Liver (tissue), 9 donors: ENCODE data around the gene KLHDC10. TPM values are rescaled to one million over a fixed set of nuclear protein-coding genes. Genes with fewer than 3 reads are reported as not detected.
"Not testable (repeated sequence)": the region's sequence is repeated elsewhere in the genome, so short reads cannot be mapped to it uniquely, and the experiment has no call there.

Source experiments
- DNase-seq: peaks from one replicate; pipeline ENCODE4 v3.0.0-alpha.2; 2017; ENCODE audit warnings: low spot score
- H3K27ac ChIP-seq, 2 donors: one replicate each; pipeline ENCODE4 v1.7.0; 2013; ENCODE audit warnings: inconsistent platforms in 2 of 2, low read length in 2 of 2, control low read depth in 1 of 2, low read depth in 1 of 2, mild to moderate bottlenecking in 1 of 2
- H3K27me3 ChIP-seq, 4 donors: one replicate each; pipeline versions ENCODE4 v1.6.1 to v1.7.0; 2013; ENCODE audit warnings: low read length in 3 of 4, inconsistent platforms in 1 of 4, mild to moderate bottlenecking in 1 of 4, moderate library complexity in 1 of 4; ENCODE audit not compliant: control insufficient read depth in 4 of 4, insufficient read depth in 4 of 4
- H3K36me3 ChIP-seq, 4 donors: one replicate each; pipeline versions ENCODE4 v1.6.1 to v1.7.0; 2013; ENCODE audit warnings: low read length in 3 of 4, mild to moderate bottlenecking in 3 of 4, low read depth in 1 of 4, moderate library complexity in 1 of 4; ENCODE audit not compliant: control insufficient read depth in 4 of 4, insufficient read depth in 3 of 4
- H3K4me1 ChIP-seq, 4 donors: one replicate each; pipeline versions ENCODE4 v1.6.1 to v1.7.0; 2013; ENCODE audit warnings: low read length in 3 of 4, mild to moderate bottlenecking in 3 of 4, moderate library complexity in 1 of 4; ENCODE audit not compliant: control insufficient read depth in 4 of 4, insufficient read depth in 4 of 4
- H3K4me3 ChIP-seq, 3 donors: one replicate each; pipeline versions ENCODE4 v1.6.1 to v1.7.0; 2013; ENCODE audit warnings: low read length in 3 of 3, control low read depth in 1 of 3, low read depth in 1 of 3, mild to moderate bottlenecking in 1 of 3
- H3K9ac ChIP-seq, 2 donors: one replicate each; pipeline ENCODE4 v1.7.0; 2013; ENCODE audit warnings: low read length in 2 of 2, mild to moderate bottlenecking in 2 of 2, moderate library complexity in 2 of 2, control low read depth in 1 of 2, low read depth in 1 of 2
- H3K9me3 ChIP-seq, 4 donors: one replicate each; pipeline versions ENCODE4 v1.6.1 to v1.7.0; 2013; ENCODE audit warnings: low read length in 3 of 4; ENCODE audit not compliant: control insufficient read depth in 4 of 4
- ATF3 ChIP-seq: IDR thresholded peaks from 2 replicates; pipeline ENCODE4 v1.6.1; 2016; ENCODE audit warnings: antibody characterized with exemption
- EGR1 ChIP-seq, 2 donors: IDR thresholded peaks; 2 replicates each; pipeline ENCODE4 v1.6.1; 2016 to 2018; ENCODE audit warnings: antibody characterized with exemption in 2 of 2, low read depth in 2 of 2
- FOXA1 ChIP-seq: IDR thresholded peaks from 2 replicates; pipeline ENCODE4 v1.6.1; 2016; ENCODE audit warnings: antibody characterized with exemption
- GABPA ChIP-seq, 2 donors: IDR thresholded peaks in 1 of 2; conservative IDR thresholded peaks in 1 of 2; 2 replicates each; pipeline ENCODE4 v1.6.1; 2016; ENCODE audit warnings: antibody characterized with exemption in 2 of 2, mild to moderate bottlenecking in 1 of 2, moderate library complexity in 1 of 2
- HNF4A ChIP-seq, 2 donors: conservative IDR thresholded peaks; 2 replicates each; pipeline ENCODE4 v1.6.1; 2016; ENCODE audit warnings: antibody characterized with exemption in 2 of 2, mild to moderate bottlenecking in 2 of 2
- HNF4G ChIP-seq: IDR thresholded peaks from 2 replicates; pipeline ENCODE4 v1.6.1; 2016; ENCODE audit warnings: antibody characterized with exemption
- JUND ChIP-seq, 2 donors: IDR thresholded peaks; 2 replicates each; pipeline ENCODE4 v1.6.1; 2016; ENCODE audit warnings: antibody characterized with exemption in 2 of 2
- MAX ChIP-seq: IDR thresholded peaks from 2 replicates; pipeline ENCODE4 v1.6.1; 2016; ENCODE audit warnings: antibody characterized with exemption
- NR2F2 ChIP-seq: IDR thresholded peaks from 2 replicates; pipeline ENCODE4 v1.6.1; 2016; ENCODE audit warnings: antibody characterized with exemption
- RAD21 ChIP-seq, 2 donors: IDR thresholded peaks; 2 replicates each; pipeline ENCODE4 v1.6.1; 2016; ENCODE audit warnings: antibody characterized with exemption in 2 of 2, mild to moderate bottlenecking in 2 of 2
- REST ChIP-seq: IDR thresholded peaks from 2 replicates; pipeline ENCODE4 v1.6.1; 2016; ENCODE audit warnings: antibody characterized with exemption, mild to moderate bottlenecking
- RXRA ChIP-seq, 2 donors: IDR thresholded peaks; 2 replicates each; pipeline ENCODE4 v1.6.1; 2017 to 2018; ENCODE audit warnings: antibody characterized with exemption in 2 of 2, mild to moderate bottlenecking in 1 of 2
- SP1 ChIP-seq: IDR thresholded peaks from 2 replicates; pipeline ENCODE4 v1.6.1; 2018; ENCODE audit warnings: antibody characterized with exemption, mild to moderate bottlenecking
- TAF1 ChIP-seq: conservative IDR thresholded peaks from 2 replicates; pipeline ENCODE4 v1.6.1; 2016; ENCODE audit warnings: antibody characterized with exemption, mild to moderate bottlenecking
- YY1 ChIP-seq: IDR thresholded peaks from 2 replicates; pipeline ENCODE4 v1.6.1; 2016; ENCODE audit warnings: antibody characterized with exemption, mild to moderate bottlenecking
- ZBTB33 ChIP-seq: IDR thresholded peaks from 2 replicates; pipeline ENCODE4 v1.6.1; 2016; ENCODE audit warnings: antibody characterized with exemption
- WGBS: extraction: QIAGEN DNeasy Blood & Tissue Kit; methylation state at CpG from one replicate; pipeline ENCODE4 v1.1.7; 2013; 5-methylcytosine and 5-hydroxymethylcytosine counted together
- polyA plus RNA-seq, 2 donors: library from polyadenylated mRNA; stranded (reverse) in 1 of 2; unstranded in 1 of 2; fragments of 200-250 nt in 1 of 2; fragments of >200 nt in 1 of 2; fragmentation: Nextera tagmentation in 1 of 2; extraction: Ambion mirVana in 1 of 2; gene quantifications; one replicate each; pipeline versions ENCODE4 v1.2.1 to v1.2.3, GENCODE V29; 2013 to 2015
- total RNA-seq, 2 donors: library from RNA; depleted of rRNA; stranded (reverse); fragments of >200 nt; gene quantifications; one replicate each; pipeline ENCODE4 v1.2.3, GENCODE V29; 2014
- donor health status: healthy.
- donor health status: healthy.
- donor health status: healthy.
- donor health status: healthy.
- donor health status: healthy.

KLHDC10 gene
- total and polyA plus RNA-seq, 4 donors: 10.8 to 31.2 (median 17.4) TPM

GRCh38 chr7:130064580-130064926 is 5.8 kb upstream of the KLHDC10 start:
- WGBS: 40% methylated on average over 6 of the region's 6 CpGs
- H3K4me3 ChIP-seq, H3K36me3 ChIP-seq, H3K9me3 ChIP-seq, DNase-seq, H3K9ac ChIP-seq, H3K27me3 ChIP-seq: not testable (repeated sequence)
- Histone ChIP-seq H3K4me1 (peaks cover 10 to 51% (median 41%) of the 10 kb centered on the region in 4 donors), H3K27ac (peak overlapping the region; percentile 65 to 72)
- TF ChIP-seq ATF3 (peak; percentile 1), JUND (IDR thresholded peaks at IDR 0.05) (peak in 1 of 2 donors; percentile 17)

GRCh38 chr7:130065500-130066152 is 4.7 kb upstream of the KLHDC10 start:
- H3K4me3 ChIP-seq: no peak overlapping the region
- no peaks in the 10 kb centered on the region for H3K9me3 ChIP-seq
- H3K36me3 ChIP-seq: no peaks in the 10 kb centered on the region
- no peaks in the 10 kb centered on the region for H3K27me3 ChIP-seq
- 44% methylated on average over 6 of the region's 6 CpGs for WGBS
- peak overlapping the region in 1 of 2 donors; percentile 31 for H3K27ac ChIP-seq
- no peak overlapping the region for H3K9ac ChIP-seq
- peaks cover 10 to 56% (median 45%) of the 10 kb centered on the region in 4 donors for H3K4me1 ChIP-seq
- TF ChIP-seq MAX (no peak), YY1 (peak; percentile 37), HNF4A (conservative IDR thresholded peaks at IDR 0.05) (peak; percentile 80 to 82), TAF1 (no peak), HNF4G (peak; percentile 24), JUND (IDR thresholded peaks at IDR 0.05) (peak in 1 of 2 donors; percentile 65), NR2F2 (peak; percentile 62), ATF3 (peak; percentile 89), RXRA (IDR thresholded peaks at IDR 0.05) (peak; percentile 68 to 73), SP1 (peak; percentile 44)
- DNase-seq: no peak

GRCh38 chr7:130069179-130069977 is 956 bp upstream of the KLHDC10 start:
- H3K9me3 ChIP-seq: no peaks in the 10 kb centered on the region
- DNase-seq: no peak
- H3K27me3 ChIP-seq: no peaks in the 10 kb centered on the region
- peak overlapping the region; percentile 55 to 88 (median 73) for H3K4me3 ChIP-seq
- H3K36me3 ChIP-seq: no peaks in the 10 kb centered on the region
- 28% methylated on average over 7 of the region's 7 CpGs for WGBS
- H3K4me1 ChIP-seq: peaks cover 10 to 76% (median 60%) of the 10 kb centered on the region in 4 donors
- H3K27ac ChIP-seq: peak overlapping the region; percentile 83
- H3K9ac ChIP-seq: peak overlapping the region; percentile 51 to 95
- no peak for TF ChIP-seq FOXA1
- TF ChIP-seq TAF1: no peak
- no peak for TF ChIP-seq EGR1 (IDR thresholded peaks at IDR 0.05; ENCODE audit: low read depth in 2 of 2)
- TF ChIP-seq ATF3: no peak
- TF ChIP-seq RAD21 (IDR thresholded peaks at IDR 0.05): no peak
- no peak for TF ChIP-seq ZBTB33
- no peak for TF ChIP-seq GABPA (IDR thresholded peaks at IDR 0.05 in 1 of 2, conservative IDR thresholded peaks at IDR 0.05 in 1 of 2)
- TF ChIP-seq HNF4A (conservative IDR thresholded peaks at IDR 0.05): peak; percentile 83
- TF ChIP-seq REST: no peak
- peak in 1 of 2 donors; percentile 9 for TF ChIP-seq JUND (IDR thresholded peaks at IDR 0.05)
- TF ChIP-seq MAX: no peak
